Measurements from ENCODE around the gene SPOCD1.

GRCh38 chr1:31795096-31795675, 20.6 kb downstream of the SPOCD1 start:
- no peak for TF ChIP-seq POLR2A (IDR thresholded peaks at IDR 0.05; ENCODE audit: extremely low read depth, insufficient read length)
- TF ChIP-seq, protein P1, sequence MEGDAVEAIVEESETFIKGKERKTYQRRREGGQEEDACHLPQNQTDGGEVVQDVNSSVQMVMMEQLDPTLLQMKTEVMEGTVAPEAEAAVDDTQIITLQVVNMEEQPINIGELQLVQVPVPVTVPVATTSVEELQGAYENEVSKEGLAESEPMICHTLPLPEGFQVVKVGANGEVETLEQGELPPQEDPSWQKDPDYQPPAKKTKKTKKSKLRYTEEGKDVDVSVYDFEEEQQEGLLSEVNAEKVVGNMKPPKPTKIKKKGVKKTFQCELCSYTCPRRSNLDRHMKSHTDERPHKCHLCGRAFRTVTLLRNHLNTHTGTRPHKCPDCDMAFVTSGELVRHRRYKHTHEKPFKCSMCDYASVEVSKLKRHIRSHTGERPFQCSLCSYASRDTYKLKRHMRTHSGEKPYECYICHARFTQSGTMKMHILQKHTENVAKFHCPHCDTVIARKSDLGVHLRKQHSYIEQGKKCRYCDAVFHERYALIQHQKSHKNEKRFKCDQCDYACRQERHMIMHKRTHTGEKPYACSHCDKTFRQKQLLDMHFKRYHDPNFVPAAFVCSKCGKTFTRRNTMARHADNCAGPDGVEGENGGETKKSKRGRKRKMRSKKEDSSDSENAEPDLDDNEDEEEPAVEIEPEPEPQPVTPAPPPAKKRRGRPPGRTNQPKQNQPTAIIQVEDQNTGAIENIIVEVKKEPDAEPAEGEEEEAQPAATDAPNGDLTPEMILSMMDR (IDR thresholded peaks at IDR 0.05; ENCODE audit: low read depth, low read length): no peak
